Motor neuron (in vitro differentiated cells): ENCODE measurements around the gene FCAR. TPM values are rescaled to one million over a fixed set of nuclear protein-coding genes. Genes with fewer than 3 reads are reported as not detected.
"Not testable (repeated sequence)": the region's sequence is repeated elsewhere in the genome, so short reads cannot be mapped to it uniquely, and the experiment has no call there.

Experiments used
- ATAC-seq, 8 experiments: fragments of 200-7000 bp; cut with Tn5 transposase; replicated peaks in 6 of 8; 2 replicates each; pipeline ENCODE4 v1.8.0; 2021; ENCODE audit warnings: mild to moderate bottlenecking in 8 of 8, moderate library complexity in 8 of 8
- H3K27ac ChIP-seq, 2 donors: fragments of 250-450 bp; sonication (Bioruptor Pico); 2 replicates each; pipeline ENCODE4 v1.9.0; 2021; ENCODE audit warnings: antibody characterized with exemption in 2 of 2, mild to moderate bottlenecking in 2 of 2, moderate library complexity in 1 of 2
- H3K4me1 ChIP-seq, 2 donors: fragments of 250-450 bp; sonication (Bioruptor Pico); replicated peaks in 1 of 2; 2 replicates each; pipeline ENCODE4 v1.6.1; 2021; ENCODE audit warnings: antibody characterized with exemption in 2 of 2, mild to moderate bottlenecking in 2 of 2, moderate library complexity in 1 of 2
- H3K4me3 ChIP-seq, 5 donors: fragments of 250-450 bp; sonication (Bioruptor Pico); 2 replicates each; pipeline ENCODE4 v1.9.0; 2021; ENCODE audit warnings: antibody characterized with exemption in 5 of 5, mild to moderate bottlenecking in 5 of 5, moderate library complexity in 4 of 5
- WGBS, 10 experiments: fragments of 450-650 bp; shearing (Covaris generic); methylation state at CpG; one replicate each; pipeline ENCODE4 v1.0.0; 2022; 5-methylcytosine and 5-hydroxymethylcytosine counted together
- in situ Hi-C, 9 experiments: fragments of 400-800 bp; cut with MboI; loops; one replicate each; pipeline ENCODE4 v1.15.0; 2021; ENCODE audit warnings: low sequenced_read_pairs in 9 of 9, low pct_unique_long_range_greater_than_20kb in 2 of 9; ENCODE audit not compliant: unreplicated experiment in 9 of 9
- total RNA-seq, 8 experiments: library from RNA; unstranded; fragments of 300-600 nt; gene quantifications; 2 replicates each; pipeline versions ENCODE4 v1.2.3 to v1.2.4, GENCODE V29; 2022

FCAR gene
- total RNA-seq = under 1 TPM in 1 of 8 experiments, not detected in 7; 0.24 TPM

DNA sequence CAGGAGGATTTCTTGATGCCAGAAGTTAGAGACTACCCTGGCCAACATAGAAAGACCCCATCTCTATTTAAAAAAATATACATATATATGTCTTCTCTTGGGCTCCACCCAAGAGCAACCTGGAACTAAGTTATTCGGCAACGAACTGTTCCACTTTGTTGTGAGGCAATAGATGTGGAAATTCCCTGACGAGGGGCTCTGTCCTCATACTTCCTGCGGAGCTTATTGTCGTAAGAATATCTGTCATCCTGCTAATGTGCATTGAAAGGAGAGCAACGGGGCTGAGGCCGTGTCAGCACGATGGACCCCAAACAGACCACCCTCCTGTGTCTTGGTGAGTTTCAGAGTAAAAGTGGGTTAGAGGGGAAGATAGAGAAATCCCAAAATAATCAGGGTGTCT, at the start of gene FCAR:
Gene FCAR (plus strand): TSS at position 246 of the 400 bp plus-strand sequence. CDS start 55 bp downstream, at position 301.
- no peak within 1 kb of the TSS for H3K4me3 ChIP-seq
- in situ Hi-C loops = no loop called here
- no peak within 1 kb of the TSS for H3K27ac ChIP-seq
- H3K4me1 ChIP-seq = no peaks in the 10 kb centered on the region
- ATAC-seq = no peak
- 10 to 80% (median 38%) methylated on average over 1 to 8 of the region's 8 CpGs; no CpG with 5 or more reads in 2 of the 10 experiments for WGBS, 10 experiments

DNA sequence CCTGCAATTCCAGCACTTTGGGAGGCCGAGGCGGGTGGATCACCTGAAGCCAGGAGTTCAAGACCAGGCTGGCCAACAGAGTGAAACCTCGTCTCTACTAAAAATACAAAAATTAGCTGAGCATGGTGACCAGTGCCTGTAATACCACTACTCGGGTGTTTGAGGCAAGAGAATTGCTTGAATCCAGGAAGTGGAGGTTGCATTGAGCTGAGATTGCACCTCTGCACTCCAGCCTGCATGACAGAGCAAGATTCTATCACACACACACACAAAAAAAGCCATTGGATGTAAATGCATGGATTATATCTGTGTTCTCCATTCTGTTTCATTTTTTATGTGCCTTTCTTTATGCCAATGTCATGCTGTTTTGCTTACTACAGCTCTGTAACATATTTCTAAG, 49.6 kb upstream of the FCAR start:
- WGBS, 10 experiments = 20% methylated on average over 1 of the region's 4 CpGs; no CpG with 5 or more reads in 9 of the 10 experiments
- H3K4me1 ChIP-seq, in situ Hi-C loops, H3K4me3 ChIP-seq, ATAC-seq, H3K27ac ChIP-seq: not testable (repeated sequence)

DNA sequence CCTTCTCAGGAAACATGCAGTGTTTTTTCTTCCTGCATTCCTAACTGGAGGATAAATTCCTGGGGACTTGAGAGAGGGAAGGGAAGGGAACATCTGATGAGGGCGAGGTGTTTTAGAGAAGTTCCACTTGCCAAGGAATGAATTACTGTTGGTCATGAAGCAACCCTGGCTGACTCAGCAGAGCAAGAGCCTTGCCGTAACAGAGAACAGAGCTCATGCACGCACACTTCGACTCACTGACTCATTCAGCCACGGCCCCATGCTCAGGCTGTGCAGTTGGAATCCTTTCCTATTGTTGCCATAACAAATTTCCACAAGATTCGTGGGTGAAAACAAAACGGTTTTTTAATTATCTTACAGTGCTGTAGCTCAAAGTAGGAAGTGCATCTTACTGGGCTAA, 48.7 kb upstream of the FCAR start:
- H3K27ac ChIP-seq, H3K4me1 ChIP-seq, in situ Hi-C loops, ATAC-seq, H3K4me3 ChIP-seq: not testable (repeated sequence)
- 17 to 41% methylated on average over 4 to 7 of the region's 7 CpGs; no CpG with 5 or more reads in 8 of the 10 experiments for WGBS, 10 experiments

- in situ Hi-C loops, H3K27ac ChIP-seq, ATAC-seq, H3K4me3 ChIP-seq, H3K4me1 ChIP-seq: not testable (repeated sequence)
- 0 to 80% (median 24%) methylated on average over 1 to 5 of the region's 8 CpGs; no CpG with 5 or more reads in 3 of the 10 experiments for WGBS, 10 experiments
These were observed 46.0 kb upstream of the FCAR start for GRCh38 chr19:54828064-54828463.

GRCh38 chr19:54832496-54832895, 41.5 kb upstream of the FCAR start, which contains the start of gene KIR2DS4:
Gene KIR2DS4 (plus strand): TSS chr19:54832676.
- 33 to 100% (median 95%) methylated on average over 1 to 3 of the region's 14 CpGs; no CpG with 5 or more reads in 6 of the 10 experiments for WGBS, 10 experiments
- H3K4me3 ChIP-seq, H3K27ac ChIP-seq, H3K4me1 ChIP-seq, ATAC-seq, in situ Hi-C loops: not testable (repeated sequence)

DNA sequence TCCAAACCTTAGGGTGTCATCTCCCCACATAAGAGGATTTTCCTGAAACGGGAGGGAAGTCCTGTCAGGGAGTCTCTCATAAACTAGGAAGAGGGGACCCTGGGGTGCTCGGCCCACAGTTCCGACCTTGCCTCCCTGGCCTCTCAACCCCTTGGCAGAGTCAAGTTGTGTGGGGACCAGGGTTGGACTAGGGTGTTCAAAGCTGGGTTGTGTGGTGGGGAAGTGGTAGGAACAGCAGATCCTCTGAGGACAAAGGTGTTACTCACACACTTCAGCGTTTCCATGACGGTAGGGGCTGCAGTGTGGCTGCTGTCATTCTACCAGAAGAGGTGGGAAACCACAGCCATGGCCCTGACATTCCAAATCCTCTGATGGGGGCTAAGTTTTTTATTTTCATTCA, 38.9 kb upstream of the FCAR start:
- H3K27ac ChIP-seq, H3K4me3 ChIP-seq, H3K4me1 ChIP-seq, in situ Hi-C loops, ATAC-seq: not testable (repeated sequence)
- WGBS, 10 experiments = 40 to 42% methylated on average over 1 to 2 of the region's 5 CpGs; no CpG with 5 or more reads in 8 of the 10 experiments

- H3K27ac ChIP-seq, ATAC-seq, H3K4me3 ChIP-seq, in situ Hi-C loops, H3K4me1 ChIP-seq: not testable (repeated sequence)
- 0 to 33% (median 0%) methylated on average over 1 to 2 of the region's 2 CpGs; no CpG with 5 or more reads in 5 of the 10 experiments for WGBS, 10 experiments
These were observed 36.5 kb upstream of the FCAR start for GRCh38 chr19:54837522-54837921.

DNA sequence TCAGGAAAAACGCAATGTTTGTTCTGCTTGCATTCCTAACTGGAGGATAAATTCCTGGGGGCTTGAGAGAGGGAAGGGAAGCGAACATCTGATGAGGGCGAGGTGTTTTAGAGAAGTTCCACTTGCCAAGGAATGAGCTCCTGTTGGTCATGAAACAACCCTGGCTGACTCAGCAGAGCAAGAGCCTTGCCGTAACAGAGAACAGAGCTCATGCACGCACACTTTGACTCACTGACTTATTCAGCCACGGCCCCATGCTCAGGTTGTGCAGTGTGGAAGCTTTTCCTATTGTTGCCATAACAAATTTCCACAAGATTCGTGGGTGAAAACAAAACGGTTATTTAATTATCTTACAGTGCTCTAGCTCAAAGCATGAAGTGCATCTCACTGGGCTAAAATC, 30.9 kb upstream of the FCAR start:
- H3K27ac ChIP-seq, H3K4me1 ChIP-seq, in situ Hi-C loops, H3K4me3 ChIP-seq, ATAC-seq: not testable (repeated sequence)
- WGBS, 10 experiments = 0 to 53% (median 21%) methylated on average over 2 to 6 of the region's 8 CpGs; no CpG with 5 or more reads in 5 of the 10 experiments

DNA sequence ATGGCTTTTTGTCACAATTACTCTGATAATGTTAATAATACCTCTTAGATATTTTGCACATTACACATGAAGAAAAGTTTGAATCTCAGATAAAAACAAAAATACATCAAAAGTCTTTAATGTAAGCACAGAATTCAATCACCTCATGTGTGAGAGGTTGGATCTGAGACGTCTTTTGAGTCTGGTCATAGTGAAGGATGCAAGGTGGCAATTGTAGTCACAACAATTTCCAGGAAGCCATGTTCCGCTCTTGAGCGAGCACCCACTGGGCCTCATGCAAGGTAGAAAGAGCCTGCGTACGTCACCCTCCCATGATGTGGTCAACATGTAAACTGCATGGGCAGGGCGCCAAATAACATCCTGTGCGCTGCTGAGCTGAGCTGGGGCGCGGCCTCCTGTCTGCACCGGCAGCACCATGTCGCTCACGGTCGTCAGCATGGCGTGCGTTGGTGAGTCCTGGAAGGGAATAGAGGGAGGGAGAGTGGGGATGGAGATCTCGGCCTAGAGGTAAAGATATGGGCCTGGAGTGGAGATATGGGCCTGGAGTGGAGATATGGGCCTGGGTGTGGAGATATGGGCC, 23.9 kb upstream of the FCAR start, which contains the start of gene KIR3DL2:
Gene KIR3DL2 (plus strand): TSS at position 383 of the 580 bp plus-strand sequence. CDS start 33 bp downstream, at position 416.
- H3K4me3 ChIP-seq, in situ Hi-C loops, H3K27ac ChIP-seq, H3K4me1 ChIP-seq, ATAC-seq: not testable (repeated sequence)
- WGBS, 10 experiments = 0 to 80% (median 54%) methylated on average over 1 to 6 of the region's 16 CpGs; no CpG with 5 or more reads in 5 of the 10 experiments

DNA sequence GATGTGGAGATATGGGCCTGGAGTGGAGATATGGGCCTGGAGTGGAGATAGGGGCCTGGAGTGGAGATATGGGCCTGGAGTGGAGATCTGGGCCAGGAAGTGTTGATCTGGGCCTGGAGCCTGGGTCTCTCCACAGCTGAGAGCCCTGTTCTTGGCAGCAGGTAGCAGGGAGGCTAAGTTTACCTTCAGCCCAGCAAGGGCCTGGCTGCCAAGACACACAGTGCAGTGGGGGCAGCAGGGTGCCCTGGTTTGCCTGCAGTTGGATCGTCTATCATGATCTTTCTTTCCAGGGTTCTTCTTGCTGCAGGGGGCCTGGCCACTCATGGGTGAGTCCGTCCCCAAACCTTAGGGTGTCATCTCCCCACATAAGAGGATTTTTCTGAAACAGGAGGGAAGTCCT, 23.1 kb upstream of the FCAR start:
- no peak for ATAC-seq
- Histone ChIP-seq H3K4me1 (no peaks in the 10 kb centered on the region), H3K27ac (no peak overlapping the region), H3K4me3 (no peak overlapping the region)
- in situ Hi-C loops = no loop called here
- WGBS, 10 experiments = 0 to 80% methylated on average over 1 of the region's 2 CpGs; no CpG with 5 or more reads in 8 of the 10 experiments

- no peak for ATAC-seq
- 18 to 70% (median 53%) methylated on average over 2 to 5 of the region's 7 CpGs; no CpG with 5 or more reads in 5 of the 10 experiments for WGBS, 10 experiments
- Histone ChIP-seq H3K4me3 (no peak overlapping the region), H3K27ac (no peak overlapping the region), H3K4me1 (no peaks in the 10 kb centered on the region)
- in situ Hi-C loops = no loop called here
These were observed 22.7 kb upstream of the FCAR start for GRCh38 chr19:54851353-54851752.

DNA sequence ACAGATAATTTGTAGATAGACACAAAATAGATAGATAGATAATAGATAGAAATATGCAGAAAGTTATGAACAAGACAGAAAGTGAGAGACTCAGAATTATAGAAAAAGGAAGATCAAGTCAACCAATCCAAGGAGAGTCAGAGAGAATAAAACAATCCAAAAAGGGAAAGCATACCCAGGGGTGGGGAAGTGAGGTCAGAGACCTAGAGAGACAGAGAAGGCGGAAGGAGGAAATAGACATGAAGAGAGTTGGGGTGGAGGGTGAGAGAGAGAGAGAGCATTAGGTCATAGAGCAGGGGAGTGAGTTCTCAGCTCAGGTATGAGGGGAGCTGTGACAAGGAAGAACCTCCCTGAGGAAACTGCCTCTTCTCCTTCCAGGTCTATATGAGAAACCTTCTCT, 18.8 kb upstream of the FCAR start:
- in situ Hi-C loops, H3K27ac ChIP-seq, H3K4me3 ChIP-seq, ATAC-seq, H3K4me1 ChIP-seq: not testable (repeated sequence)
- WGBS, 10 experiments = 0 to 38% (median 14%) methylated on average over 1 of the region's 1 CpG; no CpG with 5 or more reads in 3 of the 10 experiments

- H3K4me3 ChIP-seq, H3K4me1 ChIP-seq, in situ Hi-C loops, H3K27ac ChIP-seq, ATAC-seq: not testable (repeated sequence)
- WGBS, 10 experiments = 20 to 33% methylated on average over 1 of the region's 3 CpGs; no CpG with 5 or more reads in 8 of the 10 experiments
These were observed 15.6 kb upstream of the FCAR start for GRCh38 chr19:54858476-54858875.

DNA sequence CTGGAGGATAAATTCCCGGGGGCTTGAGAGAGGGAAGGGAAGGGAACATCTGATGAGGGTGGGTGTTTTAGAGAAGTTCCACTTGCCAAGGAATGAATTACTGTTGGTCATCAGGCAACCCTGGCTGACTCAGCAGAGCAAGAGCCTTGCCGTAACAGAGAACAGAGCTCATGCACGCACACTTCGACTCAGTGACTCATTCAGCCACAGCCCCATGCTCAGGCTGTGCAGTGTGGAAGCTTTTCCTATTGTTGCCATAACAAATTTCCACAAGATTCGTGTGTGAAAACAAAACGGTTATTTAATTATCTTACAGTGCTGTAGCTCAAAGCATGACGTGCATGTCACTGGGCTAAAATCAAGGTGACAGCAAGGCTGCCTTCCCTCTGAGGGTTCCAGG, 14.6 kb upstream of the FCAR start:
- ATAC-seq, H3K4me1 ChIP-seq, H3K4me3 ChIP-seq, H3K27ac ChIP-seq, in situ Hi-C loops: not testable (repeated sequence)
- WGBS, 10 experiments = 0 to 80% (median 32%) methylated on average over 1 to 4 of the region's 7 CpGs; no CpG with 5 or more reads in 4 of the 10 experiments
